Mammary epithelial cell (primary cell): ENCODE data around the gene CELSR2.

Experiments used
- EZH2 ChIP-seq: IDR thresholded peaks from 2 replicates; pipeline ENCODE4 v1.6.1; 2012; ENCODE audit warnings: low read length, inconsistent platforms, borderline replicate concordance
- TF ChIP-seq, protein P1 (sequence below), 2 donors: IDR thresholded peaks in 1 of 2; conservative IDR thresholded peaks in 1 of 2; 2 replicates each; pipeline ENCODE4 v1.5.1; 2011 to 2012; ENCODE audit warnings: inconsistent platforms in 2 of 2, low read length in 2 of 2, mild to moderate bottlenecking in 2 of 2, control low read depth in 1 of 2, low read depth in 1 of 2; ENCODE audit not compliant: insufficient read depth in 1 of 2; ENCODE audit errors: extremely low read depth in 1 of 2

DNA sequence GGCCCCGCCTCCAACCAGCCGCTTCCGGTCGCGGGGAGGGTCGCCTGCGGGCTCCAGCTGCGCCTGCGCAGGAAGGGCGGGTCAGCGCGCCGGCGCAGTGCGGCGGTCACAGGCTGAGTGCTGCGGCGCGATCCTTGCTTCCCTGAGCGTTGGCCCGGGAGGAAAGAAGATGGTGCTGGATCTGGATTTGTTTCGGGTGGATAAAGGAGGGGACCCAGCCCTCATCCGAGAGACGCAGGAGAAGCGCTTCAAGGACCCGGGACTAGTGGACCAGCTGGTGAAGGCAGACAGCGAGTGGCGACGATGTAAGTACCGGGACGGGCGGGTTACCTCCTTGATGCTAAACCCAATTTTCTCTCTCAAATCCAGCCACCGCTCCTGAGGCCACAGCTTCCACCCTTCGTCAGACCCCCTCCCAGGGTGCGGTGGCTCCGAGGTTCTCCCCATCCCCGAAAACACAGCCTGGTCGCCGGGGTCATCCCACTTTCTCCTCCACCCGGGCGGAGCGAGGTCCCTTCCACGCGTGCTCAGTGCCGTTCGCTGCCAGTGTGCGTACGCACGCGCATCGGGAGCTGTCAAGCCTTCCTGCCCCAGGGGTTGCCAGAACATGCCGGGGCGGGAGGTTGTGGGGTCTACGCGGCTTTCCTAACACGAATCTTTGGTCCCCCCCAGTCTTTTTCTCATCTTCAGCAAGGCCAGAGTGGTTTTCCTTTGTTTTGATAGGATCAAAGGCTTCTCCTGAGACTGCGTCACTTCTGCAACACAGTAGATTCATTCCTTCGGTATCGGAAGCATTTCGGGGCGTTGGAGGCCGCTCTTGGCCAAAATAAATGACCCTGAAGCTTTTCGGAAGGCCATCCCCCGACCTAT, 35.3 kb upstream of the CELSR2 start, which contains the start of gene SARS1:
- TF ChIP-seq, protein P1, sequence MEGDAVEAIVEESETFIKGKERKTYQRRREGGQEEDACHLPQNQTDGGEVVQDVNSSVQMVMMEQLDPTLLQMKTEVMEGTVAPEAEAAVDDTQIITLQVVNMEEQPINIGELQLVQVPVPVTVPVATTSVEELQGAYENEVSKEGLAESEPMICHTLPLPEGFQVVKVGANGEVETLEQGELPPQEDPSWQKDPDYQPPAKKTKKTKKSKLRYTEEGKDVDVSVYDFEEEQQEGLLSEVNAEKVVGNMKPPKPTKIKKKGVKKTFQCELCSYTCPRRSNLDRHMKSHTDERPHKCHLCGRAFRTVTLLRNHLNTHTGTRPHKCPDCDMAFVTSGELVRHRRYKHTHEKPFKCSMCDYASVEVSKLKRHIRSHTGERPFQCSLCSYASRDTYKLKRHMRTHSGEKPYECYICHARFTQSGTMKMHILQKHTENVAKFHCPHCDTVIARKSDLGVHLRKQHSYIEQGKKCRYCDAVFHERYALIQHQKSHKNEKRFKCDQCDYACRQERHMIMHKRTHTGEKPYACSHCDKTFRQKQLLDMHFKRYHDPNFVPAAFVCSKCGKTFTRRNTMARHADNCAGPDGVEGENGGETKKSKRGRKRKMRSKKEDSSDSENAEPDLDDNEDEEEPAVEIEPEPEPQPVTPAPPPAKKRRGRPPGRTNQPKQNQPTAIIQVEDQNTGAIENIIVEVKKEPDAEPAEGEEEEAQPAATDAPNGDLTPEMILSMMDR (conservative IDR thresholded peaks at IDR 0.05 in 1 of 2, IDR thresholded peaks at IDR 0.05 in 1 of 2; ENCODE audit: extremely low read depth in 1 of 2, insufficient read depth in 1 of 2, low read depth in 1 of 2, low read length in 2 of 2), result no peak
- TF ChIP-seq EZH2, result no peak
